ENCODE results near the gene C6orf132. TPM values are rescaled to one million over a fixed set of nuclear protein-coding genes. Genes with fewer than 3 reads are reported as not detected.

The C6orf132 gene
- total and polyA plus RNA-seq, 10 of the 15 experiments (the other 5 are each of a cell fraction or from before 2014, with no cell fraction given), result 0.04 to 0.05 TPM; not detected in 8

DNA sequence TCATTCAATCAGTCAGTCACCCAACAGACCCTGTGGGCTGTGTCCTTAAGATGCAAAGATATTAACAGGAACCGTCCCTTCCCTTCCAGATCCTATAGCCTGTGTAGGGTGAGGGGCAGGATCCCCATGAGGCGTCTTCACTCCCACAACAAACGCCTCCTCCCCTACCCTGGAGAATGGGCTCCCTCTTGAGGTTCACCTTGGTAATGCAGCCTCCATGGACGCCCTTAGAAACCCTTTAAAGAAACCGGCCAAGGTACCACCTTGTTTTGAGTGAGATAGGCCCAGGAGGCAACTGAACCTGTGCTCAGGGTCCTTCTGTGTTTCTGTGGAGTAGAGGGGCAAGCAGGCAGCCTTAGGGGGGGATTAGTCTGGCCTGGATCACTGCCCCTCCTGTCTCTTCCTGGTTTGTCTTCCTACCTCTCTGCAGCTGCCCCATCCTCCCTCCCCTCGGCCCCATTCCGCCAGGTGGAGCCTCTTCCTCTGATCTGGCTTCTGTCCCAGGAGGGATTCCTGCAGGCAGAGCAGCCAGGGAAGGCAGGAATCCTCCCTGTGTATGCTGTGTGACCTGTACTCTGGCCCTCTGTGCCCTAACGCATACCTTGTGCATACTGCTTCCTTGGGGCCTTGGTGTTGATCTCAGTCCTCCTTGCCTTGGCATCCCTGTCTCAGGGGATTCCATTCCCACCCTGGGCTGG lies 24.2 kb upstream of the C6orf132 start:
- no peaks in the 10 kb centered on the region for H3K4me1 ChIP-seq (ENCODE audit: control insufficient read depth, insufficient read depth, low read length)
- intact Hi-C loops (cut with micrococcal nuclease; ENCODE audit: unreplicated experiment) (loop anchor here (1.0 to 2.0 kb wide), 2 partner anchors 91 to 386 kb away; partner anchors contain the start of gene PRICKLE4), in situ Hi-C loops (cut with MboI) (loop anchor here (5.0 kb wide), 1 partner anchor 89 kb away; no protein-coding TSS in a partner anchor)
- peaks cover 0 to 2% of the 10 kb centered on the region in 2 experiments; a peak in 2 of 4 replicates for H3K27me3 ChIP-seq (replicated peaks in 1 of 2; ENCODE audit: control insufficient read depth in 2 of 2, insufficient read depth in 2 of 2, low read length in 1 of 2)
- peak; percentile 95 for ATAC-seq
- ChIA-PET RAD21 (ENCODE audit: unreplicated experiment) (no interaction called here), POLR2A (interaction anchor here (0.7 kb wide), 1 partner anchor 56 kb away, joined by 4 read pairs; no protein-coding TSS in a partner anchor), CTCF (interaction anchor here (0.7 to 1.7 kb wide), 7 partner anchors 10 to 122 kb away, joined by 3 to 6 read pairs (median 3); a partner anchor contains a TSS), SMC1A (ENCODE audit: uncharacterized antibody, unreplicated experiment) (interaction anchor here (1.3 kb wide), 1 partner anchor 48 kb away, joined by 6 read pairs; no protein-coding TSS in a partner anchor)
- H3K4me2 ChIP-seq (ENCODE audit: control insufficient read depth, insufficient read depth), result no peak overlapping the region
- H3K9me3 ChIP-seq (replicated peaks; ENCODE audit: control insufficient read depth, insufficient read depth, low read length), result no peaks in the 10 kb centered on the region
- no peak overlapping the region for H3K27ac ChIP-seq (ENCODE audit: control insufficient read depth, insufficient read depth)
- TF ChIP-seq, protein P1, sequence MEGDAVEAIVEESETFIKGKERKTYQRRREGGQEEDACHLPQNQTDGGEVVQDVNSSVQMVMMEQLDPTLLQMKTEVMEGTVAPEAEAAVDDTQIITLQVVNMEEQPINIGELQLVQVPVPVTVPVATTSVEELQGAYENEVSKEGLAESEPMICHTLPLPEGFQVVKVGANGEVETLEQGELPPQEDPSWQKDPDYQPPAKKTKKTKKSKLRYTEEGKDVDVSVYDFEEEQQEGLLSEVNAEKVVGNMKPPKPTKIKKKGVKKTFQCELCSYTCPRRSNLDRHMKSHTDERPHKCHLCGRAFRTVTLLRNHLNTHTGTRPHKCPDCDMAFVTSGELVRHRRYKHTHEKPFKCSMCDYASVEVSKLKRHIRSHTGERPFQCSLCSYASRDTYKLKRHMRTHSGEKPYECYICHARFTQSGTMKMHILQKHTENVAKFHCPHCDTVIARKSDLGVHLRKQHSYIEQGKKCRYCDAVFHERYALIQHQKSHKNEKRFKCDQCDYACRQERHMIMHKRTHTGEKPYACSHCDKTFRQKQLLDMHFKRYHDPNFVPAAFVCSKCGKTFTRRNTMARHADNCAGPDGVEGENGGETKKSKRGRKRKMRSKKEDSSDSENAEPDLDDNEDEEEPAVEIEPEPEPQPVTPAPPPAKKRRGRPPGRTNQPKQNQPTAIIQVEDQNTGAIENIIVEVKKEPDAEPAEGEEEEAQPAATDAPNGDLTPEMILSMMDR (IDR thresholded peaks at IDR 0.05 in 2 of 3, conservative IDR thresholded peaks at IDR 0.05 in 1 of 3; ENCODE audit: control insufficient read depth in 2 of 3, extremely low read depth in 1 of 3, insufficient read depth in 1 of 3, low read depth in 3 of 3, low read length in 3 of 3), result peak; percentile 95 to 98 (median 95); a peak in 5 of 6 replicates
- TF ChIP-seq WRNIP1 (IDR thresholded peaks at IDR 0.05; ENCODE audit: borderline replicate concordance, low read depth, low read length) (0 out of 2 replicates have a peak, but pooled peaks have one; percentile 75), RUNX3 (IDR thresholded peaks at IDR 0.05; ENCODE audit: low read length) (peak; percentile 21; the same call in 1 of the 2 replicates), EZH2 (IDR thresholded peaks at IDR 0.05; ENCODE audit: borderline replicate concordance, control insufficient read depth, low read depth, low read length) (no peak), RAD21 (IDR thresholded peaks at IDR 0.05; ENCODE audit: insufficient read depth, low read depth, low read length) (peak; percentile 97), SMC3 (IDR thresholded peaks at IDR 0.05; ENCODE audit: borderline replicate concordance, low read length) (peak; percentile 73; the same call in 1 of the 2 replicates), YY1 (IDR thresholded peaks at IDR 0.05; ENCODE audit: low read depth, low read length) (peak; percentile 78; the same call in 1 of the 2 replicates)
- TF ChIP-seq, protein P2, sequence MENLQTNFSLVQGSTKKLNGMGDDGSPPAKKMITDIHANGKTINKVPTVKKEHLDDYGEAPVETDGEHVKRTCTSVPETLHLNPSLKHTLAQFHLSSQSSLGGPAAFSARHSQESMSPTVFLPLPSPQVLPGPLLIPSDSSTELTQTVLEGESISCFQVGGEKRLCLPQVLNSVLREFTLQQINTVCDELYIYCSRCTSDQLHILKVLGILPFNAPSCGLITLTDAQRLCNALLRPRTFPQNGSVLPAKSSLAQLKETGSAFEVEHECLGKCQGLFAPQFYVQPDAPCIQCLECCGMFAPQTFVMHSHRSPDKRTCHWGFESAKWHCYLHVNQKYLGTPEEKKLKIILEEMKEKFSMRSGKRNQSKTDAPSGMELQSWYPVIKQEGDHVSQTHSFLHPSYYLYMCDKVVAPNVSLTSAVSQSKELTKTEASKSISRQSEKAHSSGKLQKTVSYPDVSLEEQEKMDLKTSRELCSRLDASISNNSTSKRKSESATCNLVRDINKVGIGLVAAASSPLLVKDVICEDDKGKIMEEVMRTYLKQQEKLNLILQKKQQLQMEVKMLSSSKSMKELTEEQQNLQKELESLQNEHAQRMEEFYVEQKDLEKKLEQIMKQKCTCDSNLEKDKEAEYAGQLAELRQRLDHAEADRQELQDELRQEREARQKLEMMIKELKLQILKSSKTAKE (IDR thresholded peaks at IDR 0.05; ENCODE audit: low read depth, poor library complexity, severe bottlenecking), result no peak
- TF ChIP-seq, protein P3, sequence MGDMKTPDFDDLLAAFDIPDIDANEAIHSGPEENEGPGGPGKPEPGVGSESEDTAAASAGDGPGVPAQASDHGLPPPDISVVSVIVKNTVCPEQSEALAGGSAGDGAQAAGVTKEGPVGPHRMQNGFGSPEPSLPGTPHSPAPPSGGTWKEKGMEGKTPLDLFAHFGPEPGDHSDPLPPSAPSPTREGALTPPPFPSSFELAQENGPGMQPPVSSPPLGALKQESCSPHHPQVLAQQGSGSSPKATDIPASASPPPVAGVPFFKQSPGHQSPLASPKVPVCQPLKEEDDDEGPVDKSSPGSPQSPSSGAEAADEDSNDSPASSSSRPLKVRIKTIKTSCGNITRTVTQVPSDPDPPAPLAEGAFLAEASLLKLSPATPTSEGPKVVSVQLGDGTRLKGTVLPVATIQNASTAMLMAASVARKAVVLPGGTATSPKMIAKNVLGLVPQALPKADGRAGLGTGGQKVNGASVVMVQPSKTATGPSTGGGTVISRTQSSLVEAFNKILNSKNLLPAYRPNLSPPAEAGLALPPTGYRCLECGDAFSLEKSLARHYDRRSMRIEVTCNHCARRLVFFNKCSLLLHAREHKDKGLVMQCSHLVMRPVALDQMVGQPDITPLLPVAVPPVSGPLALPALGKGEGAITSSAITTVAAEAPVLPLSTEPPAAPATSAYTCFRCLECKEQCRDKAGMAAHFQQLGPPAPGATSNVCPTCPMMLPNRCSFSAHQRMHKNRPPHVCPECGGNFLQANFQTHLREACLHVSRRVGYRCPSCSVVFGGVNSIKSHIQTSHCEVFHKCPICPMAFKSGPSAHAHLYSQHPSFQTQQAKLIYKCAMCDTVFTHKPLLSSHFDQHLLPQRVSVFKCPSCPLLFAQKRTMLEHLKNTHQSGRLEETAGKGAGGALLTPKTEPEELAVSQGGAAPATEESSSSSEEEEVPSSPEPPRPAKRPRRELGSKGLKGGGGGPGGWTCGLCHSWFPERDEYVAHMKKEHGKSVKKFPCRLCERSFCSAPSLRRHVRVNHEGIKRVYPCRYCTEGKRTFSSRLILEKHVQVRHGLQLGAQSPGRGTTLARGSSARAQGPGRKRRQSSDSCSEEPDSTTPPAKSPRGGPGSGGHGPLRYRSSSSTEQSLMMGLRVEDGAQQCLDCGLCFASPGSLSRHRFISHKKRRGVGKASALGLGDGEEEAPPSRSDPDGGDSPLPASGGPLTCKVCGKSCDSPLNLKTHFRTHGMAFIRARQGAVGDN (IDR thresholded peaks at IDR 0.05), result no peak
- peak; percentile 40 for DNase-seq (ENCODE audit: low read depth, low spot score)
- no peaks in the 10 kb centered on the region for H4K20me1 ChIP-seq (ENCODE audit: control insufficient read depth, insufficient read depth)
- H3K4me3 ChIP-seq, result no peak overlapping the region
- peak; percentile 89 for FAIRE-seq
- H2AFZ ChIP-seq (ENCODE audit: control insufficient read depth, low read depth, low read length), result peak overlapping the region; percentile 25; the same call in 1 of the 2 replicates
- BruUV-seq (replicated peaks), result no TSS peak
- H3K79me2 ChIP-seq (ENCODE audit: control insufficient read depth, insufficient read depth, low read length), result no peaks in the 10 kb centered on the region
- 17% methylated on average over 8 of the region's 8 CpGs for WGBS (ENCODE audit: insufficient coverage, insufficient replicate concordance, low lambda C conversion rate, missing lambda C conversion rate)
- H3K36me3 ChIP-seq (ENCODE audit: control insufficient read depth in 2 of 2, insufficient read depth in 2 of 2, low read length in 1 of 2), result no peaks in the 10 kb centered on the region
- no peak overlapping the region for H3K9ac ChIP-seq (ENCODE audit: control insufficient read depth, insufficient read depth, low read length)

Measured in GM12878 (cell line).